GM18498 (cell line): ENCODE measurements around the gene ZNF770.

Experiments used
- ATAC-seq: cut with Tn5 transposase; IDR thresholded peaks from one replicate; pipeline ENCODE4 v1.9.1; 2021; ENCODE audit warnings: mild to moderate bottlenecking, moderate library complexity; ENCODE audit not compliant: unreplicated experiment

The ZNF770 gene

GRCh38 chr15:34988027-34988902 is at the start of gene ZNF770:
TSS of gene ZNF770 (minus strand) at chr15:34988287. CDS start at chr15:34983434, 4,853 bp downstream.
- peak; percentile 79 for ATAC-seq

GRCh38 chr15:35028235-35028984 is 40.3 kb upstream of the ZNF770 start:
- no peak for ATAC-seq

GRCh38 chr15:35023804-35024203 is 35.7 kb upstream of the ZNF770 start:
- no peak for ATAC-seq

- no peak for ATAC-seq
Measured at GRCh38 chr15:35020974-35021373, 32.9 kb upstream of the ZNF770 start.

GRCh38 chr15:35019404-35020327 is 31.6 kb upstream of the ZNF770 start:
- no peak for ATAC-seq

GRCh38 chr15:35014241-35014640 is 26.2 kb upstream of the ZNF770 start:
- ATAC-seq: no peak

- ATAC-seq: no peak
Measured at GRCh38 chr15:35013370-35013769, 25.3 kb upstream of the ZNF770 start.

- ATAC-seq: no peak
Measured at GRCh38 chr15:35007397-35007796, 19.3 kb upstream of the ZNF770 start.

- ATAC-seq: no peak
Measured at GRCh38 chr15:35005933-35006332, 17.8 kb upstream of the ZNF770 start.

- ATAC-seq: no peak
Measured at GRCh38 chr15:35003928-35004327, 15.8 kb upstream of the ZNF770 start.

- ATAC-seq: no peak
Measured at GRCh38 chr15:35000511-35000910, 12.4 kb upstream of the ZNF770 start.

- no peak for ATAC-seq
Measured at GRCh38 chr15:34999906-35000305, 11.8 kb upstream of the ZNF770 start.

GRCh38 chr15:34994925-34995324 is 6.8 kb upstream of the ZNF770 start:
- ATAC-seq: no peak

GRCh38 chr15:34993877-34994276 is 5.8 kb upstream of the ZNF770 start:
- ATAC-seq: peak; percentile 90

GRCh38 chr15:34993412-34993811 is 5.3 kb upstream of the ZNF770 start:
- ATAC-seq: peak; percentile 36

- ATAC-seq: peak; percentile 5
Measured at GRCh38 chr15:34987609-34988026, 469 bp downstream of the ZNF770 start.

GRCh38 chr15:34986771-34987480 is 1.2 kb downstream of the ZNF770 start:
- ATAC-seq: no peak

GRCh38 chr15:34986326-34986725 is 1.8 kb downstream of the ZNF770 start:
- ATAC-seq: no peak

GRCh38 chr15:34984889-34985630 is 3.0 kb downstream of the ZNF770 start:
- no peak for ATAC-seq

GRCh38 chr15:34976743-34977142 is 11.3 kb downstream of the ZNF770 start:
- no peak for ATAC-seq
